Neutrophil (primary cell): ENCODE data around the gene CSTF1.
A peak's percentile ranks its signal among the peaks of the same experiment; 100 is the strongest.

Experiments used
- H3K27ac ChIP-seq: fragments of 200-600 bp; sonication (generic); 2 replicates; pipeline ENCODE4 v1.5.1; 2016; ENCODE audit warnings: mild to moderate bottlenecking, moderate library complexity
- H3K27me3 ChIP-seq: fragments of 200-600 bp; sonication (generic); 2 replicates; pipeline ENCODE4 v1.6.0; 2016; ENCODE audit warnings: mild to moderate bottlenecking
- H3K36me3 ChIP-seq: fragments of 200-600 bp; sonication (generic); 2 replicates; pipeline ENCODE4 v1.5.1; 2017
- H3K4me1 ChIP-seq, 2 experiments: fragments of 200-600 bp in 1 of 2; sonication (generic) in 1 of 2; 1 replicate in 1 of 2; 2 replicates in 1 of 2; pipeline versions ENCODE4 v1.5.1 to v1.6.1; 2013 to 2016; ENCODE audit warnings: low read depth in 1 of 2, low read length in 1 of 2, mild to moderate bottlenecking in 1 of 2, moderate library complexity in 1 of 2; ENCODE audit not compliant: control insufficient read depth in 1 of 2, insufficient read depth in 1 of 2
- H3K4me3 ChIP-seq, 2 experiments: fragments of 200-600 bp in 1 of 2; sonication (generic) in 1 of 2; 1 replicate in 1 of 2; 2 replicates in 1 of 2; pipeline ENCODE4 v1.5.1; 2013 to 2016; ENCODE audit warnings: low read depth in 1 of 2, low read length in 1 of 2, mild to moderate bottlenecking in 1 of 2, moderate library complexity in 1 of 2
- H3K9me3 ChIP-seq: fragments of 200-600 bp; sonication (generic); 2 replicates; pipeline ENCODE4 v1.5.1; 2016
- TF ChIP-seq, protein P1 (sequence below): fragments of 200-600 bp; sonication (generic); IDR thresholded peaks from 2 replicates; pipeline ENCODE4 v1.5.1; 2016; ENCODE audit warnings: antibody characterized with exemption

CSTF1 gene

DNA sequence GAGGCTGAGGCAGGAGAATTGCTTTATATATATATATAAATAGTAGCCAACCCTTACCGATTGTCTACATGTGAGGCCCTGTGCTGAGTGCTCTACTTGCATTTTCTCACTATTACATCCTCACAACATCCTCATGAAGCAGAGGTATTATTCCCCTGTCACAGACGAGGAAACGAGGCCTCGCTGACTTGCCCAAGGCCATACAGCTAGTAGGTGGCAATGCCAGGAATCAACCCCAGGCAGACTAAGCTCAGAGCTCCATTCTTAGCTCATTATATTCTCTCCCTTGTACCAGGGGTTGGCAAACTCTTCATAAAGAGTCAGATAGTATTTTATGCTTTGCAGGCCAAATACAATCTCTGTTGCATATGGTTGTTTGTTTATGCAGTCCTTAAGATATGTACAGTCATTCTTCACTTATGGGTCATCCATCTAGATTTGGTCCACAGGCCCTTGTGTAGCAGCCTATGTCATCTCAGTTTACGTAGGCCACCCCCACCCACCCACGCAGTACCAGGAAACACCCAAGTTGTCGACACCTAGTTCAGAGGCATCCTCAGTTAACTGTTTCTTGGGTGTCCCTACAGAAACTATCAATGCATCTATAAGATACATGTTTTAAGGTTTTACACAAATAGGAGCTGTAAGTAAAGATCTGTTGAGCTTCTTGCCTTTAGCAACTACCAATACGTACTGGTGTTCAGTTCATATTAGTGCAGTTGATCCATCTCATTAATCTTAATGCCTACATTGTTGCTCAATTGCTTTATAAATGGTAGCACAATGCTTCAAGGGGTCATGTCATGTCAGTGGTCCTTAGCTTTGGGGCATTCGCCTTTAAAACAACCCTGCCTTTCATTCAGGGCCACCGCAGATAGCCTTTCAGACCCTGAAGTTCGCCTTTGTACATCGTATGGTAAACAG is 22.7 kb downstream of the CSTF1 start:
- H3K36me3 ChIP-seq = peaks cover 20% of the 10 kb centered on the region
- H3K9me3 ChIP-seq = no peaks in the 10 kb centered on the region
- peaks cover 96 to 98% of the 10 kb centered on the region in 2 experiments for H3K4me1 ChIP-seq
- TF ChIP-seq, protein P1, sequence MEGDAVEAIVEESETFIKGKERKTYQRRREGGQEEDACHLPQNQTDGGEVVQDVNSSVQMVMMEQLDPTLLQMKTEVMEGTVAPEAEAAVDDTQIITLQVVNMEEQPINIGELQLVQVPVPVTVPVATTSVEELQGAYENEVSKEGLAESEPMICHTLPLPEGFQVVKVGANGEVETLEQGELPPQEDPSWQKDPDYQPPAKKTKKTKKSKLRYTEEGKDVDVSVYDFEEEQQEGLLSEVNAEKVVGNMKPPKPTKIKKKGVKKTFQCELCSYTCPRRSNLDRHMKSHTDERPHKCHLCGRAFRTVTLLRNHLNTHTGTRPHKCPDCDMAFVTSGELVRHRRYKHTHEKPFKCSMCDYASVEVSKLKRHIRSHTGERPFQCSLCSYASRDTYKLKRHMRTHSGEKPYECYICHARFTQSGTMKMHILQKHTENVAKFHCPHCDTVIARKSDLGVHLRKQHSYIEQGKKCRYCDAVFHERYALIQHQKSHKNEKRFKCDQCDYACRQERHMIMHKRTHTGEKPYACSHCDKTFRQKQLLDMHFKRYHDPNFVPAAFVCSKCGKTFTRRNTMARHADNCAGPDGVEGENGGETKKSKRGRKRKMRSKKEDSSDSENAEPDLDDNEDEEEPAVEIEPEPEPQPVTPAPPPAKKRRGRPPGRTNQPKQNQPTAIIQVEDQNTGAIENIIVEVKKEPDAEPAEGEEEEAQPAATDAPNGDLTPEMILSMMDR = no peak
- H3K27me3 ChIP-seq = no peaks in the 10 kb centered on the region
- H3K27ac ChIP-seq = peak overlapping the region; percentile 97
- H3K4me3 ChIP-seq = peak overlapping the region in 1 of 2 experiments; percentile 81

- peak overlapping the region; percentile 42 to 55 for H3K4me3 ChIP-seq
- peak overlapping the region; percentile 97 for H3K27ac ChIP-seq
- peaks cover 97 to 98% of the 10 kb centered on the region in 2 experiments for H3K4me1 ChIP-seq
Measured at GRCh38 chr20:56417402-56417801, 25.0 kb downstream of the CSTF1 start.

DNA sequence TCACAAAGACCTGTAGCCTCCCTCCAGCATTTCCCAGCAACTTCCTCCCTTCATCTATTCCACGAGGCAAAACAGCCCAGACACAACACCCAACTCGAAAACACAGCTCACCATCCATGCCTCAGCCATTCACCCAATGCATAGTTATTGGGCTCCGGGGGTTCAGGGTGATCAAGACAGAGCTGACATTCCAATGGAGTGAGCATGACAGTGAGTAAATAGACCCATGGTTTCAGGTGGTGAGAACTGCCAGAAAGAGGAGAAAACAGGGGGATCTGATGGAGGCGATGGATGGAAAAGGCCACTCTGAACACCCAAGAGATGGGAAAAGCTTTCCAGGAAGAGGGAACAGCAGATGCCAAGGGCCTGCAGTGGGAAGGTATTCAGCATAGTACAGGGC is 25.5 kb downstream of the CSTF1 start:
- peak overlapping the region; percentile 42 to 55 for H3K4me3 ChIP-seq

More at GRCh38 chr20:56417402-56417801, 25.0 kb downstream of the CSTF1 start:
- H3K27me3 ChIP-seq = no peaks in the 10 kb centered on the region
- H3K9me3 ChIP-seq = no peaks in the 10 kb centered on the region
- TF ChIP-seq, protein P1 = no peak
- peaks cover 33% of the 10 kb centered on the region for H3K36me3 ChIP-seq

DNA sequence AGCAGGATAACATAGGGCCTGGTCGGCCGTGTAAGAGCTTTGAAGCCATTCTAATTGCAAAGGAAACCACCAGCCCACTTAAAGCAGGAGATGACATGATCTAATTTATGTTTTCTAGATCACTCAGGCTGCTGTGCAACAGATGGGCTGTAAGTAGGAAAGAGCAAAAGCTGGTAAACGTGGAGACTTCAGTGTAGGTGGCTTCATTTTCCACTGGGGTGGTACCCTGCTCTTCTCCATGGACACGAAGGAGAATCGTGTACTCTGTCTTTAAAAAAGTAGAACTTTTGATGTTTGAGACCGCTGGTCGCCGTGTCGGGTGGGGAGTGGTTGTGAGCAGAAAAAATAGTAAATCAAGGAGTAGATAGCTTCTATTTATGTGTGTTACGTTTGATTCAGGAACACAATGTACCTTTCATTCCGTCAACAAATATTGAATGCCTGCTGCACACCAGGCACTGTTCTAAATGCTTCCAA is 26.0 kb downstream of the CSTF1 start:
- TF ChIP-seq, protein P1 = no peak
- Histone ChIP-seq H3K9me3 (no peaks in the 10 kb centered on the region), H3K4me3 (peak overlapping the region; percentile 42 to 55), H3K27ac (peak overlapping the region; percentile 97), H3K4me1 (peaks cover 98 to 99% of the 10 kb centered on the region in 2 experiments), H3K27me3 (no peaks in the 10 kb centered on the region), H3K36me3 (peaks cover 33% of the 10 kb centered on the region)

More for the DNA sequence above, 25.5 kb downstream of the CSTF1 start:
- Histone ChIP-seq H3K27ac (peak overlapping the region; percentile 97), H3K9me3 (no peaks in the 10 kb centered on the region), H3K27me3 (no peaks in the 10 kb centered on the region), H3K36me3 (peaks cover 33% of the 10 kb centered on the region), H3K4me1 (peaks cover 98% of the 10 kb centered on the region in 2 experiments)
- TF ChIP-seq, protein P1 = no peak

DNA sequence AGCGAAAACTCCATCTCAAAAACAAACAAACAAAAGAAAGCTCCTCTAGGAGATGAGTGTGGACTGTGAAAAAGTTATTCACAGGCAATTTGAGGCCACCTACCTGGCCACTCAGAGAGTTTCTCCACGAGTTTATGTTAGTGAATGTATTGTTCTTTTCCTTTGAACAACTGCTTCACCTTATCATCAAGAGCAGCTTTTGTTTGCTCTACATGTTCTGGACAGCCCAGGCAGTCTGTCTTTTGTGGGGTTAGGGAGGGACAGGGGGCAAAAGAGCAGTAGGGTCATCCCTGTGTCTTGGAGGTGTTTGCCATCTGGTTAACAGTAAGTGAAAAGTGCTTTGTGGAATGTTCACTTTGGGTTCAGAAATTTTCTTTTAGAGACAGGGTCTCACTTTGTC is 27.6 kb downstream of the CSTF1 start:
- peaks cover 98 to 99% of the 10 kb centered on the region in 2 experiments for H3K4me1 ChIP-seq
- peak overlapping the region in 1 of 2 experiments; percentile 55 for H3K4me3 ChIP-seq
- peaks cover 27% of the 10 kb centered on the region for H3K36me3 ChIP-seq
- H3K27me3 ChIP-seq = no peaks in the 10 kb centered on the region
- peak overlapping the region; percentile 97 for H3K27ac ChIP-seq
- TF ChIP-seq, protein P1 = no peak
- no peaks in the 10 kb centered on the region for H3K9me3 ChIP-seq
